ENCODE data around the gene PIH1D1. TPM values are rescaled to one million over a fixed set of nuclear protein-coding genes. Genes with fewer than 3 reads are reported as not detected.

PIH1D1 gene
- total and polyA plus RNA-seq, 10 of the 15 experiments (the other 5 are each of a cell fraction or from before 2014, with no cell fraction given): 16.1 to 153 (median 106) TPM

- TF ChIP-seq RELB (IDR thresholded peaks at IDR 0.05; ENCODE audit: low read depth) (peak; percentile 61; the same call in 1 of the 2 replicates), SIX5 (IDR thresholded peaks at IDR 0.05; ENCODE audit: low read depth, low read length, severe bottlenecking) (peak; percentile 52), HDAC6 (IDR thresholded peaks at IDR 0.05; ENCODE audit: unreplicated experiment) (peak; percentile 93), JUNB (IDR thresholded peaks at IDR 0.05) (no peak), SUZ12 (IDR thresholded peaks at IDR 0.05; ENCODE audit: unreplicated experiment) (no peak), CHD1 (IDR thresholded peaks at IDR 0.05; ENCODE audit: low read depth, low read length) (peak; percentile 93; the same call in 1 of the 2 replicates), FOXM1 (IDR thresholded peaks at IDR 0.05; ENCODE audit: low read depth, low read length) (peak; percentile 69), IRF4 (IDR thresholded peaks at IDR 0.05; ENCODE audit: low read depth, low read length) (no peak), RELA (IDR thresholded peaks at IDR 0.05; ENCODE audit: borderline replicate concordance, partially characterized antibody) (peak; percentile 89), SPI1 (IDR thresholded peaks at IDR 0.05; ENCODE audit: borderline replicate concordance, insufficient read depth, low read depth, low read length) (no peak), SMAD1 (IDR thresholded peaks at IDR 0.05; ENCODE audit: low read depth, partially characterized antibody) (peak; percentile 93), ZNF207 (IDR thresholded peaks at IDR 0.05; ENCODE audit: borderline replicate concordance) (peak; percentile 68), HDGF (IDR thresholded peaks at IDR 0.05) (peak; percentile 86), HCFC1 (IDR thresholded peaks at IDR 0.05; ENCODE audit: low read length) (peak; percentile 79), PML (IDR thresholded peaks at IDR 0.05; ENCODE audit: low read length) (peak; percentile 99), SRF (IDR thresholded peaks at IDR 0.05; ENCODE audit: low read depth in 2 of 2, low read length in 2 of 2) (no peak), PKNOX1 (IDR thresholded peaks at IDR 0.05) (peak; percentile 33), BRCA1 (IDR thresholded peaks at IDR 0.05; ENCODE audit: low read depth, low read length) (no peak), IRF3 (IDR thresholded peaks at IDR 0.05) (peak; percentile 78), FOXK2 (IDR thresholded peaks at IDR 0.05) (no peak), KLF5 (IDR thresholded peaks at IDR 0.05; ENCODE audit: partially characterized antibody) (peak; percentile 88)
- TF ChIP-seq, protein P1, sequence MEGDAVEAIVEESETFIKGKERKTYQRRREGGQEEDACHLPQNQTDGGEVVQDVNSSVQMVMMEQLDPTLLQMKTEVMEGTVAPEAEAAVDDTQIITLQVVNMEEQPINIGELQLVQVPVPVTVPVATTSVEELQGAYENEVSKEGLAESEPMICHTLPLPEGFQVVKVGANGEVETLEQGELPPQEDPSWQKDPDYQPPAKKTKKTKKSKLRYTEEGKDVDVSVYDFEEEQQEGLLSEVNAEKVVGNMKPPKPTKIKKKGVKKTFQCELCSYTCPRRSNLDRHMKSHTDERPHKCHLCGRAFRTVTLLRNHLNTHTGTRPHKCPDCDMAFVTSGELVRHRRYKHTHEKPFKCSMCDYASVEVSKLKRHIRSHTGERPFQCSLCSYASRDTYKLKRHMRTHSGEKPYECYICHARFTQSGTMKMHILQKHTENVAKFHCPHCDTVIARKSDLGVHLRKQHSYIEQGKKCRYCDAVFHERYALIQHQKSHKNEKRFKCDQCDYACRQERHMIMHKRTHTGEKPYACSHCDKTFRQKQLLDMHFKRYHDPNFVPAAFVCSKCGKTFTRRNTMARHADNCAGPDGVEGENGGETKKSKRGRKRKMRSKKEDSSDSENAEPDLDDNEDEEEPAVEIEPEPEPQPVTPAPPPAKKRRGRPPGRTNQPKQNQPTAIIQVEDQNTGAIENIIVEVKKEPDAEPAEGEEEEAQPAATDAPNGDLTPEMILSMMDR (IDR thresholded peaks at IDR 0.05 in 2 of 3, conservative IDR thresholded peaks at IDR 0.05 in 1 of 3; ENCODE audit: control insufficient read depth in 2 of 3, extremely low read depth in 1 of 3, insufficient read depth in 1 of 3, low read depth in 3 of 3, low read length in 3 of 3): no peak
Measured at GRCh38 chr19:49487277-49488045, 35.8 kb upstream of the PIH1D1 start, which contains the start of gene RPL13A (continued).
